Peyer's patch (tissue), 4 donors: ENCODE results near the gene INPP4A.

Experiments used
- POLR2A ChIP-seq, 2 donors: fragments of 450-650 bp; IDR thresholded peaks; one replicate each; pipeline ENCODE4 v1.5.1; 2017; ENCODE audit warnings: antibody characterized with exemption in 2 of 2, mild to moderate bottlenecking in 2 of 2, moderate library complexity in 2 of 2
- TF ChIP-seq, protein P1 (sequence below), 6 experiments: fragments of 450-650 bp in 4 of 6; fragments of 200-600 bp in 2 of 6; sonication (generic) in 1 of 6; IDR thresholded peaks; one replicate each; pipeline ENCODE4 v1.5.1; 2017 to 2019; ENCODE audit warnings: antibody characterized with exemption in 6 of 6, mild to moderate bottlenecking in 3 of 6, moderate library complexity in 1 of 6

DNA sequence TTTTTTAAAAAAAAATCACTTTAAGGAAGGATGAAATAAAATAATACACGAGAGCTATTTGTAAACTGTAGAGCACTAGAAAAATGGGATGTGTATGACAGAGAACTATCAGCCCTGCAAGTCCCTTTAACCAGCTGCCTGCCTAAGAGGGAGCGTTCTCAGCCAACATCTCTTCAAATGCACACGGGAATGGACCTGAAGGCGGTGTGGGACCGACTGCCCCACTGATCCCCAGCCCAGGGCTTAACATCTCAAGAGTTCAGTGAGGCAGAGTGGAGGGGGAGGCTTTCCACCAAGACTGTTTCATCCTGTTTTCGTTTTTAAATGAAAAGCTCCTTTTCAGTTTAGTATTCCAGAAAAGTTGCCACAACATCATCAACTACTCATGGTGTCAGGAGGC lies 2.2 kb downstream of the INPP4A start:
- TF ChIP-seq, protein P1, sequence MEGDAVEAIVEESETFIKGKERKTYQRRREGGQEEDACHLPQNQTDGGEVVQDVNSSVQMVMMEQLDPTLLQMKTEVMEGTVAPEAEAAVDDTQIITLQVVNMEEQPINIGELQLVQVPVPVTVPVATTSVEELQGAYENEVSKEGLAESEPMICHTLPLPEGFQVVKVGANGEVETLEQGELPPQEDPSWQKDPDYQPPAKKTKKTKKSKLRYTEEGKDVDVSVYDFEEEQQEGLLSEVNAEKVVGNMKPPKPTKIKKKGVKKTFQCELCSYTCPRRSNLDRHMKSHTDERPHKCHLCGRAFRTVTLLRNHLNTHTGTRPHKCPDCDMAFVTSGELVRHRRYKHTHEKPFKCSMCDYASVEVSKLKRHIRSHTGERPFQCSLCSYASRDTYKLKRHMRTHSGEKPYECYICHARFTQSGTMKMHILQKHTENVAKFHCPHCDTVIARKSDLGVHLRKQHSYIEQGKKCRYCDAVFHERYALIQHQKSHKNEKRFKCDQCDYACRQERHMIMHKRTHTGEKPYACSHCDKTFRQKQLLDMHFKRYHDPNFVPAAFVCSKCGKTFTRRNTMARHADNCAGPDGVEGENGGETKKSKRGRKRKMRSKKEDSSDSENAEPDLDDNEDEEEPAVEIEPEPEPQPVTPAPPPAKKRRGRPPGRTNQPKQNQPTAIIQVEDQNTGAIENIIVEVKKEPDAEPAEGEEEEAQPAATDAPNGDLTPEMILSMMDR (IDR thresholded peaks at IDR 0.05), result no peak
- no peak for TF ChIP-seq POLR2A (IDR thresholded peaks at IDR 0.05)
